AG04449 (cell line): ENCODE results near the gene VSIG10L.
A peak's percentile ranks its signal among the peaks of the same experiment; 100 is the strongest.

Experiments used
- CTCF ChIA-PET: fragments of 350-600 bp; formaldehyde crosslinking; extraction: SDS; loops from one replicate; lab custom pipeline; 2021; ENCODE audit warnings: antibody characterized with exemption; lab: Yijun Ruan, JAX
- POLR2A ChIA-PET: fragments of 400-600, 350-600 bp; formaldehyde crosslinking; extraction: SDS; loops from one replicate; lab custom pipeline; 2020; ENCODE audit warnings: antibody characterized with exemption, inconsistent platforms; lab: Yijun Ruan, JAX
- DNase-seq: peaks from one replicate; pipeline ENCODE4 v3.0.0-alpha.2; 2010; ENCODE audit warnings: low read depth, low spot score
- H3K4me3 ChIP-seq: 2 replicates; pipeline ENCODE4 v1.5.1; 2011; ENCODE audit warnings: low read depth, mild to moderate bottlenecking, control low read depth, low read length
- TF ChIP-seq, protein P1 (sequence below): IDR thresholded peaks from one replicate; pipeline ENCODE4 v1.5.1; 2011; ENCODE audit warnings: mild to moderate bottlenecking, moderate library complexity, low read length, control low read depth, inconsistent platforms; ENCODE audit not compliant: insufficient read depth; ENCODE audit errors: missing control alignments

VSIG10L gene

DNA sequence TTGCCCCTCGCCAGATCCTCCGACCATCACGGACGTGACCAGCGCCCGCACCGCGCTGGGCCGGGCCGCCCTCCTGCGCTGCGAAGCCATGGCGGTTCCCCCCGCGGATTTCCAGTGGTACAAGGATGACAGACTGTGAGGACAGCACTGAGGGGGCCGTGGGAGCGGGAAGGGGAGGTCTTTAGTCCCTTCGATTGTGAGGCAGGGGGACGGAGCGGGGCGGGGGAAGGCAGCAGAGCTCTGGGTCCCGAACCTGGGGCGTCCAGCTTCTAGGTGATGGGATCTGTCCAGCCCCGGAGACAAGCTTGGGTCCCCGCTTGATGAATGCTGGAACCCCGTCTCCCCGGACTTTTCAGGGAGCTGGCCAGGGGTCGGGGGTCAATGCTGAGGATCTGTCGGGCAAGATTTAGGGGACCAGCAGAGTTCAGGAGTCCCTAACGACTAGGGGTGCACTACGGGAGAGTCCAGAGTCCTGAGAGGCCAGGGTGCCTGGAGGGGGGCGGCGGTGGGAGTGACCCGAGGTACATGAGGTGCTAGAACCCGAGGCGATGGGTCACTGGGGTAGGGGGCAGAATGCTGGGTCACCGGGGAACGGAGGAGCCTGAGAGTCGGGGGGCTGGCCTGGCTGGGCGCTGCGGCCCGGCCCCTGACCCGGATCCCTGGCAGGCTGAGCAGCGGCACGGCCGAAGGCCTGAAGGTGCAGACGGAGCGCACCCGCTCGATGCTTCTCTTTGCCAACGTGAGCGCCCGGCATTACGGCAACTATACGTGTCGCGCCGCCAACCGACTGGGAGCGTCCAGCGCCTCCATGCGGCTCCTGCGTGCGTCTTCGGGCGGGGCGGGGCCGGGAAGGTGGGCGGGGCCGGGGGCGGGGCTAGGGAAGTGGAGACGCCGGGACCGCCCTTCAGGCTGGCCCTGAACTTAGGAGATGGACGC, 14.6 kb downstream of the VSIG10L start:
- no peak overlapping the region; the same call in 1 of the 2 replicates for H3K4me3 ChIP-seq
- CTCF ChIA-PET, result interaction anchor here (1.1 to 1.2 kb wide), 2 partner anchors 11 to 12 kb away, joined by 3 read pairs; no protein-coding TSS in a partner anchor
- TF ChIP-seq, protein P1, sequence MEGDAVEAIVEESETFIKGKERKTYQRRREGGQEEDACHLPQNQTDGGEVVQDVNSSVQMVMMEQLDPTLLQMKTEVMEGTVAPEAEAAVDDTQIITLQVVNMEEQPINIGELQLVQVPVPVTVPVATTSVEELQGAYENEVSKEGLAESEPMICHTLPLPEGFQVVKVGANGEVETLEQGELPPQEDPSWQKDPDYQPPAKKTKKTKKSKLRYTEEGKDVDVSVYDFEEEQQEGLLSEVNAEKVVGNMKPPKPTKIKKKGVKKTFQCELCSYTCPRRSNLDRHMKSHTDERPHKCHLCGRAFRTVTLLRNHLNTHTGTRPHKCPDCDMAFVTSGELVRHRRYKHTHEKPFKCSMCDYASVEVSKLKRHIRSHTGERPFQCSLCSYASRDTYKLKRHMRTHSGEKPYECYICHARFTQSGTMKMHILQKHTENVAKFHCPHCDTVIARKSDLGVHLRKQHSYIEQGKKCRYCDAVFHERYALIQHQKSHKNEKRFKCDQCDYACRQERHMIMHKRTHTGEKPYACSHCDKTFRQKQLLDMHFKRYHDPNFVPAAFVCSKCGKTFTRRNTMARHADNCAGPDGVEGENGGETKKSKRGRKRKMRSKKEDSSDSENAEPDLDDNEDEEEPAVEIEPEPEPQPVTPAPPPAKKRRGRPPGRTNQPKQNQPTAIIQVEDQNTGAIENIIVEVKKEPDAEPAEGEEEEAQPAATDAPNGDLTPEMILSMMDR, result peak; percentile 10
- POLR2A ChIA-PET, result no interaction called here
- no peak for DNase-seq

DNA sequence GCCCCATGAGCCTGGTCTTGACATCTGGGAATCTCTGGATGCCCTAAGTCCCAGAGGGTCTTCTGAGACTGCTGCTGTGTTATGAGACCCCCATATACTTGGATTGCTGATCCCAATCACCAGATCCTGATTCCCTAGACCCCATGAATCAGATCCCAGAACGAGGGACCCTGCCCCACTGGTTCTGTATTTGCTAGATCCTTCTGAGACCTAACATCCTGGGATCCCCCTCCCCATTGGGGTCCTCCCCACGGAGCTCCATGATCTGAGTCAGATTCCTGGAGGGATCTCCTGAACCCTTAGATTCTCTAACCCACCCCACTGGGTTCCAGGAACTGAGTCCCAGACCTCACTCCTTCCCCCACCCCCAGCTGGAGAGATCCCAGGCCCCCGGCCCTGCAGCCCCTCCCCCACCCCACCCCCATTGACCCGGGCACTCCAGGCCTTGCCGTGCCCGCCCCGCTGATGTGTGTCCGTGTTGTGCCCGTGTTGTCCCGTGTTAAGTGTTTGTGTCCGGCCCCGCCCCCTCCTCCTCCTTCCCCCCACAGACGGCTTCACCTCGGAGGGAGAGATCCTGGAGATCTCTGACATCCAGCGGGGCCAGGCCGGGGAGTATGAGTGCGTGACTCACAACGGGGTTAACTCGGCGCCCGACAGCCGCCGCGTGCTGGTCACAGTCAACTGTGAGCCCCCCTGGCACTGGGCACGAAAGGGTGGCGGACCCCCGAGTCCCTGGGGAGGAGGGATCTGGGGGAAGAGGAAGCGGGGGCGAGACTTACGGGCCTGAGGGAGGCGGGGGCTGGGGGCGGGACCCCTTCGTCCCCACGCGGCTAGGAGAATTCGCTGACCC, 15.5 kb downstream of the VSIG10L start:
- H3K4me3 ChIP-seq, result no peak overlapping the region
- no peak for DNase-seq
- POLR2A ChIA-PET, result no interaction called here
- CTCF ChIA-PET, result interaction anchor here (1.1 kb wide), 1 partner anchor 13 kb away, joined by 3 read pairs; no protein-coding TSS in a partner anchor
- TF ChIP-seq, protein P1, result no peak

DNA sequence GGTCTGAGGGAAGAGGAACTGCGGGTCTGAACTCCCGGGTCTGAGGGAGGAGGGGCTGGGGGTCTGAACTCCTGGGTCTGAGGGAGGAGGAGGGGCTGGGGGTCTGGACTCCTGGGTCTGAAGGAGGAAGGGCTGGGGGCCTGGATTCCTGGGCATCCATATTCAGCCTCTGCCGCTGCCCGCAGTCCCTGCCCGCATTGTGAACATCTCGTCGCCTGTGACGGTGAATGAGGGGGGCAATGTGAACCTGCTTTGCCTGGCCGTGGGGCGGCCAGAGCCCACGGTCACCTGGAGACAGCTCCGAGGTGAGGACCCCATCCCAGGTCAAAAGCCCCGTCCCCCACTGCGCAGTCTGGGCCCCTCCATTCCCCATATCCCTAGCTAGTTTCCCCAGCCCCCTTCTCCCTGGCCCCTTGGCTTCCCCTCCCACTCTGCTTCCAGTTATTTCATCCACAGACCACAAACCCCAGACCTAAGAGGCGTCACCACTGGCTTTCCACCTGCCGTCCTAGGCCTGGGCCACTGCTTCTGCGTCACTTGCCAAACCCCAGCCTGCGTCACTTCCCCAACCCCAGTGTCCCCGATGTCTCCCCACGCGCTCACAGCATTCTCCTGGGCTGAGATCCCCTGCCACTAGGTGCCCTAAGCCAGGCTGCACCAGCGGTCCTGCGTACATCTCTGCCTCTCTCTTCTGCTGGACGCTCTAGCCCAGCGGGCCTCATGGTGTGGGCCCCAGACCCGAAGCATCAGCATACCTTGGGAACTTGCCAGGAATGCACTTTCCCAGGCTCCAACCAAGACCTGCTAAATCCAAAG, 16.6 kb downstream of the VSIG10L start:
- POLR2A ChIA-PET, result no interaction called here
- TF ChIP-seq, protein P1, result no peak
- DNase-seq, result no peak
- CTCF ChIA-PET, result interaction anchor here (1.3 kb wide), 1 partner anchor 18 kb away, joined by 3 read pairs; no protein-coding TSS in a partner anchor
- no peak overlapping the region for H3K4me3 ChIP-seq

DNA sequence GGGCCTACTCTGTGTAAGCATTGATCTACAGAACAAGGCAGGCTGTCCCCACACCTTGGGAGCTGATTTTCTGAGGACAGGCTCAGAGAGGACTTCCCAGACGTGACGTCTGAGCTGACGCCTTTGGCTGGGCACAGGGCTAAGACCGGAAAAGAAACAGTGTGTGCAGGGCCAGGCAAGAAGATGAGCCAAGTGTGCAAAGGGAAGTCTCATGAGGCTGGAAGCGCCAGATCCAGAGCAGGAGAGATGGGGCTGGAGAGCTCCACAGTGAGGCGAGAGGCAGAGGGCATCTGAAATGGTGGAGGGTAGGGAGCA, 17.8 kb downstream of the VSIG10L start:
- DNase-seq, result no peak
- POLR2A ChIA-PET, result no interaction called here
- H3K4me3 ChIP-seq, result no peak overlapping the region
- TF ChIP-seq, protein P1, result no peak
- CTCF ChIA-PET, result interaction anchor here (0.9 to 1.3 kb wide), 2 partner anchors 14 to 17 kb away, joined by 3 to 4 read pairs; no protein-coding TSS in a partner anchor

DNA sequence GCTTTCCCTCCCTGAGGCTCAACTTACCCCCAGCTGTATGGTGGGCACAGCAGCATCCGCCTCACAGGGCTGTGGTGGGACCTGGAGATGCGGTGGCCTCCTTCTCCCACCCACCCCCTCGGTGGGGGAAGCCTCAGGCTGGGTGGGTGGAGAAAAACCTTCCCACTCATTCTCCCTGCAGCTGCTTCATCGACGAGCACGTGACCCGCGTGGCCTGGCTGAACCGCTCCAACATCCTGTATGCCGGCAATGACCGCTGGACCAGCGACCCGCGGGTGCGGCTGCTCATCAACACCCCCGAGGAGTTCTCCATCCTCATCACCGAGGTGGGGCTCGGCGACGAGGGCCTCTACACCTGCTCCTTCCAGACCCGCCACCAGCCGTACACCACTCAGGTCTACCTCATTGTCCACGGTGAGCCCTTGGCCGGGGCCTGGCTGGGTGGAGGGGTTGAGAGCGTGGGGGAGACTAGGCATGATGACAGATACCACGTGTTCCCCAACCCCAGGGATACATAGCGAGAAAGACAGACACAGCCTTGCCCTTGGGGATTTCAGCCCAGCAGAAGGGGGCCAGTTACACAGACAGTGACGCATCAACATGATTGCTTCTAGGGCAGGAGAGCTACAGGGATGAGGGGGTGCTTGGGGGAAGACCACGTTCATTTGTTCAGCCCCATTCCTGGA, 18.3 kb downstream of the VSIG10L start:
- POLR2A ChIA-PET, result no interaction called here
- DNase-seq, result no peak
- TF ChIP-seq, protein P1, result no peak
- H3K4me3 ChIP-seq, result no peak overlapping the region
- CTCF ChIA-PET, result interaction anchor here (0.9 to 1.3 kb wide), 2 partner anchors 14 to 16 kb away, joined by 3 to 4 read pairs; no protein-coding TSS in a partner anchor
